GM21360 (cell line): Measurements from ENCODE around the gene KDSR.

ENCODE experiments used
- ATAC-seq: cut with Tn5 transposase; IDR thresholded peaks from one replicate; pipeline ENCODE4 v1.9.1; 2021; ENCODE audit warnings: mild to moderate bottlenecking, moderate library complexity; ENCODE audit not compliant: unreplicated experiment

KDSR gene

GRCh38 chr18:63367053-63367953 lies at the start of gene KDSR:
TSS of gene KDSR (minus strand) at chr18:63367206. CDS start at chr18:63367118, 88 bp downstream.
- ATAC-seq: peak; percentile 76

- no peak for ATAC-seq
Observed at GRCh38 chr18:63412953-63413352, 45.9 kb upstream of the KDSR start.

GRCh38 chr18:63410792-63411191 lies 43.8 kb upstream of the KDSR start:
- ATAC-seq: no peak

GRCh38 chr18:63409301-63409700 lies 42.3 kb upstream of the KDSR start:
- no peak for ATAC-seq

- no peak for ATAC-seq
Observed at GRCh38 chr18:63407734-63408133, 40.7 kb upstream of the KDSR start.

- ATAC-seq: no peak
Observed at GRCh38 chr18:63405986-63406385, 39.0 kb upstream of the KDSR start.

GRCh38 chr18:63402246-63403162 lies 35.5 kb upstream of the KDSR start:
- ATAC-seq: no peak

GRCh38 chr18:63399300-63399699 lies 32.3 kb upstream of the KDSR start:
- no peak for ATAC-seq

GRCh38 chr18:63397349-63397748 lies 30.3 kb upstream of the KDSR start:
- ATAC-seq: no peak

GRCh38 chr18:63395503-63395902 lies 28.5 kb upstream of the KDSR start:
- no peak for ATAC-seq

GRCh38 chr18:63394954-63395353 lies 27.9 kb upstream of the KDSR start:
- no peak for ATAC-seq

GRCh38 chr18:63387861-63388260 lies 20.9 kb upstream of the KDSR start:
- no peak for ATAC-seq

- ATAC-seq: no peak
Observed at GRCh38 chr18:63382843-63383242, 15.8 kb upstream of the KDSR start.

- no peak for ATAC-seq
Observed at GRCh38 chr18:63379639-63379962, 12.6 kb upstream of the KDSR start.

GRCh38 chr18:63378919-63379638 lies 12.1 kb upstream of the KDSR start:
- no peak for ATAC-seq

GRCh38 chr18:63377275-63377980 lies 10.4 kb upstream of the KDSR start:
- no peak for ATAC-seq

- no peak for ATAC-seq
Observed at GRCh38 chr18:63376538-63376937, 9.5 kb upstream of the KDSR start.

- no peak for ATAC-seq
Observed at GRCh38 chr18:63374540-63374939, 7.5 kb upstream of the KDSR start.

- ATAC-seq: no peak
Observed at GRCh38 chr18:63373161-63373560, 6.2 kb upstream of the KDSR start.

- no peak for ATAC-seq
Observed at GRCh38 chr18:63368611-63369010, 1.6 kb upstream of the KDSR start.
